Metanephros (tissue), 2 donors: ENCODE results near the gene CDH20. TPM values are rescaled to one million over a fixed set of nuclear protein-coding genes. Genes with fewer than 3 reads are reported as not detected.

Experiments
- small RNA-seq: library from RNA; depleted of rRNA; stranded (forward); fragments of <200 nt; gene quantifications from one replicate; pipeline ENCODE3, GENCODE V24; 2014; ENCODE audit warnings: low replicate concordance
- total RNA-seq: library from RNA; depleted of rRNA; stranded (reverse); fragments of >200 nt; gene quantifications from one replicate; pipeline ENCODE4 v1.2.3, GENCODE V29; 2014

Gene CDH20
- total RNA-seq: 3.9 TPM

DNA sequence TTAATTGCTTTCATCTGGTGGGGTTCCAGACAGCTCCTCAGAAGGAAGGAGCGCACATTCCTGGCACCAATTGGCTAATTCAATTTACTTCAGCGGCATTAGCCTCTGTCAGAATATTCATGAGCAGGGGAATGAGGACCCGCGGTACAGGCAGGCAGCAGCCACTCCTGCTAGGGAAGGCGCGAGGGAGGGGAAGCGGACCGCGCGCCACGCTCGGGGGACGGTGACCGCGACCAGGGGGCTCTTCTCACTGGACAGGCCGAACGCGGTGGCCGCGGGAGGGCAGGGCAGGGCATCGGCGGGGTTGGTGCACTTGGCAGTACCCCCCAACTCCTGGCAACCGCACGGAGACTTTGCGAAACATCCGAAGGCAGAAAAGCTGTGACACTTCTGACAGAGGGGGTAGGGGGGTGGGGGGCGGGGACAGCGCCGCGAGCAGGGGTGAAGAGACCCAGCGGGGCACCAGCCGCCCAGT lies at the start of gene CDH20:
TSS of gene CDH20 (plus strand) at position 160 of the 475 bp plus-strand sequence.

Small RNA genes lying within 50 kb of the gene (small RNA-seq; reads per million reads assigned to genes)
- gene RNU6-116P: not detected
